Measurements from ENCODE around the gene RBBP6. TPM values are rescaled to one million over a fixed set of nuclear protein-coding genes. Genes with fewer than 3 reads are reported as not detected.

The RBBP6 gene
- total and polyA plus RNA-seq, 9 of the 15 experiments (the other 6 are each of a cell fraction or from before 2014, with no cell fraction given): 19.2 to 76.6 (median 42.7) TPM

DNA sequence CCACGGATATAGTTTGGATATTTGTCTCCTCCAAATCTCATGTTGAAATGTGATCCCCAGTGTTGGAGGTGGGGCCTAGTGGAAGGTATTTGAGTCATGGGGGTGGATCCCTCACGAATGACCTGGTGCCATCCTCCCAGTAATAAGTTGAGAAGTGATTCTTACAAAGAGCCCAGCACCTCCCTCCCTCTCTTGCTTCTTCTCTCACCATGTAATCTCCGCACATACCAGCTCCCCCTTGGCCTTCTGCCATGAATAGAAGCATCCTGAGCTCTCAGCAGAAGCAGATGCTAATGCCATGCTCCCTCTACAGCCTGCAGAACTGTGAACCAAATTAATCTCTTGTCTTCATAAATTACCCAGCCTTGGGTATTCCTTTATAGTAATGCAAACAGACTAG is 41.9 kb upstream of the RBBP6 start:
- H3K4me3 ChIP-seq: no peak overlapping the region
- no peaks in the 10 kb centered on the region for H3K9me1 ChIP-seq (ENCODE audit: control insufficient read depth, insufficient read depth, low read length)
- no peak for TF ChIP-seq SMAD4 (CRISPR knock-in tag; conservative IDR thresholded peaks at IDR 0.05)
- TF ChIP-seq, protein P1, sequence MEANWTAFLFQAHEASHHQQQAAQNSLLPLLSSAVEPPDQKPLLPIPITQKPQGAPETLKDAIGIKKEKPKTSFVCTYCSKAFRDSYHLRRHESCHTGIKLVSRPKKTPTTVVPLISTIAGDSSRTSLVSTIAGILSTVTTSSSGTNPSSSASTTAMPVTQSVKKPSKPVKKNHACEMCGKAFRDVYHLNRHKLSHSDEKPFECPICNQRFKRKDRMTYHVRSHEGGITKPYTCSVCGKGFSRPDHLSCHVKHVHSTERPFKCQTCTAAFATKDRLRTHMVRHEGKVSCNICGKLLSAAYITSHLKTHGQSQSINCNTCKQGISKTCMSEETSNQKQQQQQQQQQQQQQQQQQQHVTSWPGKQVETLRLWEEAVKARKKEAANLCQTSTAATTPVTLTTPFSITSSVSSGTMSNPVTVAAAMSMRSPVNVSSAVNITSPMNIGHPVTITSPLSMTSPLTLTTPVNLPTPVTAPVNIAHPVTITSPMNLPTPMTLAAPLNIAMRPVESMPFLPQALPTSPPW (CRISPR knock-in tag; IDR thresholded peaks at IDR 0.05): no peak
- TF ChIP-seq ZBTB8A (IDR thresholded peaks at IDR 0.05; ENCODE audit: partially characterized antibody): no peak
- no peak for TF ChIP-seq MCM7 (IDR thresholded peaks at IDR 0.05)
- no peak for TF ChIP-seq SRSF3 (IDR thresholded peaks at IDR 0.05; ENCODE audit: insufficient read depth, low read length)
- no peak for TF ChIP-seq RB1 (IDR thresholded peaks at IDR 0.05; ENCODE audit: low read depth)
- no peak for TF ChIP-seq TRIM24 (IDR thresholded peaks at IDR 0.05)
- TF ChIP-seq KHSRP (IDR thresholded peaks at IDR 0.05): no peak
- no peak for TF ChIP-seq U2AF1 (optimal IDR thresholded peaks at IDR 0.05; ENCODE audit: low read depth, low read length)
- no peak for TF ChIP-seq RAD51 (IDR thresholded peaks at IDR 0.05; ENCODE audit: borderline replicate concordance, low read depth)
- TF ChIP-seq MLLT1 (IDR thresholded peaks at IDR 0.05): no peak
- no peak for TF ChIP-seq YY1 (IDR thresholded peaks at IDR 0.05; ENCODE audit: borderline replicate concordance in 1 of 3, control insufficient read depth in 1 of 3, extremely low read depth in 1 of 3, insufficient read depth in 3 of 3, insufficient read length in 1 of 3, insufficient replicate concordance in 2 of 3, low read depth in 1 of 3, low read length in 2 of 3)
- no peak for TF ChIP-seq PRMT5 (CRISPR knock-in tag; IDR thresholded peaks at IDR 0.05)
- TF ChIP-seq NCOR1 (IDR thresholded peaks at IDR 0.05): no peak
- TF ChIP-seq ZNF511 (CRISPR knock-in tag; IDR thresholded peaks at IDR 0.05): no peak
- no peak for TF ChIP-seq NCOA1 (IDR thresholded peaks at IDR 0.05; ENCODE audit: low read depth)
- no peaks in the 10 kb centered on the region for H4K20me1 ChIP-seq (replicated peaks; ENCODE audit: control insufficient read depth, insufficient read depth, low read length)
- H3K36me3 ChIP-seq (ENCODE audit: control insufficient read depth, insufficient read depth, low read length): no peaks in the 10 kb centered on the region
- in situ Hi-C loops (cut with MboI): no loop called here
- POLR2A ChIA-PET: no interaction called here
- no peak overlapping the region for H3K4me2 ChIP-seq (ENCODE audit: insufficient read depth, low read length)
- peaks cover 0 to 3% of the 10 kb centered on the region in 2 experiments; a peak in 1 of 5 replicates for H3K4me1 ChIP-seq (replicated peaks in 1 of 2; ENCODE audit: control insufficient read depth in 2 of 2, insufficient read depth in 2 of 2, low read length in 2 of 2)
- no peak overlapping the region for H3K27ac ChIP-seq (ENCODE audit: extremely low read depth, low read depth, low read length)
- ATAC-seq (no peak), DNase-seq (ENCODE audit: extremely low read depth in 1 of 4, low spot score in 3 of 4) (no peak), FAIRE-seq (no peak)
- CTCF ChIA-PET (ENCODE audit: low intra/inter-chr PET ratio): interaction anchor here (3.1 kb wide), 1 partner anchor 455 kb away, joined by 19 read pairs; no protein-coding TSS in a partner anchor
- WGBS (ENCODE audit: insufficient coverage, low coverage, missing lambda C conversion rate): 0% methylated on average over 3 of the region's 3 CpGs
- intact Hi-C loops (cut with micrococcal nuclease): loop anchor here (10.0 kb wide), 1 partner anchor 163 kb away; no protein-coding TSS in a partner anchor
- peaks cover 3 to 9% of the 10 kb centered on the region in 2 experiments; a peak in 3 of 5 replicates for H3K27me3 ChIP-seq (ENCODE audit: control insufficient read depth in 2 of 2, insufficient read depth in 2 of 2, low read length in 2 of 2)
- no peaks in the 10 kb centered on the region for H3K79me2 ChIP-seq (ENCODE audit: control insufficient read depth, insufficient read depth, low read length)
- no peak overlapping the region for H3K9ac ChIP-seq (ENCODE audit: insufficient read depth in 1 of 2, low read depth in 2 of 2, low read length in 2 of 2)
- no peaks in the 10 kb centered on the region for H3K9me3 ChIP-seq (replicated peaks; ENCODE audit: control insufficient read depth, insufficient read depth, low read depth, low read length)
- H2AFZ ChIP-seq (ENCODE audit: low read depth, low read length): no peak overlapping the region
- no TSS peak for BruUV-seq (replicated peaks)
